GM21423 (cell line): ENCODE results near the gene GADD45G.
A peak's percentile ranks its signal among the peaks of the same experiment; 100 is the strongest.

ENCODE experiments used
- ATAC-seq: cut with Tn5 transposase; IDR thresholded peaks from one replicate; pipeline ENCODE4 v1.9.1; 2021; ENCODE audit warnings: mild to moderate bottlenecking, moderate library complexity; ENCODE audit not compliant: unreplicated experiment

GADD45G gene

GRCh38 chr9:89592213-89592815 is 12.5 kb upstream of the GADD45G start:
- ATAC-seq = no peak

GRCh38 chr9:89592963-89593726 is 11.7 kb upstream of the GADD45G start:
- ATAC-seq = no peak

- no peak for ATAC-seq
These were observed 10.9 kb upstream of the GADD45G start for GRCh38 chr9:89593727-89594427.

DNA sequence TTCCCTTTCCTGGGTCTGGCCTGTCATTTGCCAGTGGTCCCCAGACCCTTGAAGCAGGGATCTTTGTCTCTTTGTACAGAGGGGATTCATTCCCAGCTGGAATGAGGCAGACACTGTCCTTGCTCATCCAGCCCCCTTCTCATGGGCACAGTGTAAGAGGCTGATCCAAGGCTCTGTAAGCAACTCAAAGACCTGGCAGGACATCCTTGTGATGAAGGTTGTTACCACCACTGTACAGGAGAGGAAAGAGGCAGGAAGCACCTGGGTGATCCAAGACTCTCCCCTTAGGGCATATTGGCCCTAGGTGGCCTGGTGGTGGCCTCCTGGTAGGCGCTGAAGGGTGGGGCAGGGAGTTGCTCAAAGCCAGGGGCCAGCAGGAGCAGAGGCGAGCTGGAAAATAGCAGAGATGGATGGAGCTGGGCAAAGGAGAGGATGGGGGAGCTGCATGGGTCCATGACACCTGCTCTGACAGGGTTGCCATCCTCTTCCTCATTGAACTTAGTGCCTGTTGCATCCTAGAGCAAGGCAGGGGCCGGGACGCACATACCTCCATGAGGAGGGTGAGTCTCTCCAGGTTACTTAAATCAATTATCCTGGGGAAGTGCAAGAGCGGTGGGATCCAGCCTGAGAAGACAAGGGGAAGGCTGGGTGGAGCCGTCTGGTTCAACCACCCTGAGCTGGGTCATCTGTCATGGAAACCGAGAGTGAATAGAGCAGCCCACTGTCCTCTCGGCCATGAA is 9.8 kb upstream of the GADD45G start:
- no peak for ATAC-seq

GRCh38 chr9:89595646-89596045 is 9.2 kb upstream of the GADD45G start:
- ATAC-seq = no peak

- ATAC-seq = no peak
These were observed 7.8 kb upstream of the GADD45G start for GRCh38 chr9:89596937-89597555.

DNA sequence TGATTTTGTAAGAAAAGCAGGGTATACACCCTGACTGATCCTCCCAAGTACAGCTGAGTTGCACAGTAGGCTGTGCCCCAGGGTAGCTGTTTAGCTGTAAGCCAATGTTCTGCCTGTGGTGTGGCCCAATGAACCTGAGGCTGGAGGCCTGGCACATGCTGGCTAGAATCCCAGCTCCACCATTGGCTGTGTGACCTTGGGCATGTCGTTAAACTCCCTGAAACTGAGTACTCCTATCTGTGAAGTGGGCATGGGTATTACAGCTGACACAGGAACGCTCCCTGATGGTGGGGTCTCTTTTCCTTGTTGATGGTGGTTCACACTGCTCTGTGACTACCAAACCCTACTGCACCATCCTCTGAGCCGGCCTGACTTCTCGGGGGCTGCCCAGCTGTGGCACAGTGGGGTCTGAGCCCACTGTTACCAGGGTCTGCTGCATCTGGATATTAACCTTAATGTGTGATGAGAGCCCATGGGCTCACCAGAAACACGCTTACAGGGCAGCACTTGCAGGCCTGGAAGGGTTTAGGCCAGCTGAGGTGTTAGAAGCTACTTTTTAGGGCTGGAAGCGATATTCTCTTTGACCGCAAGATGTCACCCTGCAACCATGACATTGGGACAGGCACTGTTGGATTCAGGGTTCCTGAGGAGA is 7.0 kb upstream of the GADD45G start:
- ATAC-seq = no peak

- no peak for ATAC-seq
These were observed 6.5 kb upstream of the GADD45G start for GRCh38 chr9:89598363-89598713.

- ATAC-seq = no peak
These were observed 5.9 kb upstream of the GADD45G start for GRCh38 chr9:89598926-89599325.

DNA sequence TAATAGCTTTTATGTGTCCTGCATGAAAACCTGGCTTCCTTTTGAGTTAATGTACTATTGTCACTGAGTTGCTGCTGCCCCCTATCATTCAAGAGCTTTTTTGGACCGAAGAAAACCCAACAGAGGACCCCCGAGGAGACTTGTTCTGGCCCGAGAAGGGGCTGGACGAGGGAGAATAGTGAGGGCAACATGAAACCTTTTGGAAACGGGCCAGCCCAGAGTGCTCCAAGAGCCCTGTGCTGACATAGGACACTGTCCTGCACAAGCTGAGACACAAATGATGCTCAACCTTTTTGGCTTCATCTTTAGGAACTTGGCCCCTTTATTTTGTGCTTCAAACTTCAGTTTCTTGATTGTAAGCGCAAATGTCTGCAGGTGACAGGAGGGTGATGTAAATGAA is 4.0 kb upstream of the GADD45G start:
- no peak for ATAC-seq

- ATAC-seq = no peak
These were observed 3.5 kb upstream of the GADD45G start for GRCh38 chr9:89601306-89601705.

DNA sequence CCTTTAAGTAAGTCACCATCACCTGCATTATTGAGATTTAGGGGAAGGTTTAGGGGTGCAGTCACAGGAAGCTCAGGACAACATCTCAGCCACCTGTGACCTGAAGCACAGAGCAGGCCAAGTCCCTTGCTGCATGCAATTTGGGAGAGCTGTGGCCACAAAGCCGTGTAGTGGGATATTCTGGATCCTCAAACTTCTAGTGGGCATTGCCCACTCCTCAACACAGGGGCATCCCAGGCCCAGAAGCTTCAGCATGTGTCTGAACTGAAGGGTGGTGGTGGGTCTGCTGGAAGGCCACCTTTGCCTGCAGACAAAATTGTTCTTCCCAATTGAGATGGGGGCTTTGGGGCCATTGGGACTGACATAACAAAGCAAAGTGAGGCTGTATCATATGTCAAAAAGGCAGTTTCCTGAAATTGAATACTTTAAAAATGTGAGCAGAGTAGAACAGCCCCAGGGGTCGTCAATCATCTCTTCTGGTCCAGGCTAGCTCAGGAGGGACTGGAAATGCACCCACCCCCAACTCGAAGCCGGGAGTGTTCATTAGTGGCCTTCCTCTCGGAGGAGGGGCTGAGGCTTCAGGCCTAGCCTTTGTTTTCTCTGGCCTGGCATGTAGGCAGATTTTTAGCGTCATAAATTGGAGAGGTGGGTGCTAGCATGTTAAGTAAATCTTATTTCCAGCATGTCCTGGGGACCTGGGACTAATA is 2.8 kb upstream of the GADD45G start:
- no peak for ATAC-seq

DNA sequence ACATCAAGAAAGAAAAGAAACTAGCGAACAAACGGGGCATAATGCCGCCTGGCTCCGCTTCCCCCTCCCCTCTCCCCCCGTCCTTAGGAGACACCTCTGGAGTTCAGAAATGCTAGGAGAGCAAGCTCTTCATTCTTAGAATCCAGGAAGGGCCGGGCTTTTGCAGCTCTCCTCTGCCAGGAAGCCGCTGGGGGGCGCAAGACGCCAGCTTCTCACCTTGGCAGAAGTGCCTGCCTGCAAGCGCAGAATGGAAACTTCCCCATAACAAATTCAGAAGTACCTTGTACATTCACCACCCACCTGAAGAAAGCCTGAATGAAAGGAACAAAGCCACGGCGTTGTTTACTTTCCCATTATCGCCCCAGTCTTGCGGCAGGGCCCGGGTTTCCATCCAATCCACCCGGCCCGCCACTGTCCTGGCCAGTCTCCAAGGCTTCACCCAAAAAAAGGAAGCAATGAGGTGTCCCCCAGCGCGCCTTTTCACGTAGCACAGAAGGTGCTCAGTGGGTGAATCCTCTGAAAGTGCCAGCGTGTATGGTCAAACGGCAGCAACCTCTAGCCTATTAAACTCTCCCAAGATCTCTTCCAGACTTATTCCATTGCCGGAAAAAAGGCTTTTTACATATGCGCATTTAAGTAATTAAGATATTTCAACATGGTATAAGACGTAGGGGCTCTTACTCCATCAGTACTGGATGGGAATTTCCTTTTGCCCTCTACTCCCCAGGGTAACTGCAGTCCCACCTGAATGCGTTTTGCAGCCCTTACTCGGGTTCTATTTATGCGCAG is 1.6 kb upstream of the GADD45G start:
- no peak for ATAC-seq

GRCh38 chr9:89603767-89604665 is 796 bp upstream of the GADD45G start:
- no peak for ATAC-seq

DNA sequence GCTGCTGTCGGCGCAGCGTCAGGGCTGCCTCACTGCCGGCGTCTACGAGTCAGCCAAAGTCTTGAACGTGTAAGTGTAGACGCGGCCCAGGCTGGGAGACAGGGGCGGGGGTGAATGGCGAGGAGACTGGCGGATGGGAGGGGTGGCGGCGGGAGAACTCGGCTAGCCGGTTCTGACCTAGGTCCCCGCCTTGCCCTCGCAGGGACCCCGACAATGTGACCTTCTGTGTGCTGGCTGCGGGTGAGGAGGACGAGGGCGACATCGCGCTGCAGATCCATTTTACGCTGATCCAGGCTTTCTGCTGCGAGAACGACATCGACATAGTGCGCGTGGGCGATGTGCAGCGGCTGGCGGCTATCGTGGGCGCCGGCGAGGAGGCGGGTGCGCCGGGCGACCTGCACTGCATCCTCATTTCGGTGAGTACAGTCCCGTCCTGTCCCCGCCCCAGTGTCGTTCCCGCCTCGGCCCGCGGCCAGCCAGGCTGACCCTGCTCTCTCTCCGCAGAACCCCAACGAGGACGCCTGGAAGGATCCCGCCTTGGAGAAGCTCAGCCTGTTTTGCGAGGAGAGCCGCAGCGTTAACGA is 745 bp downstream of the GADD45G start:
- peak; percentile 9 for ATAC-seq

DNA sequence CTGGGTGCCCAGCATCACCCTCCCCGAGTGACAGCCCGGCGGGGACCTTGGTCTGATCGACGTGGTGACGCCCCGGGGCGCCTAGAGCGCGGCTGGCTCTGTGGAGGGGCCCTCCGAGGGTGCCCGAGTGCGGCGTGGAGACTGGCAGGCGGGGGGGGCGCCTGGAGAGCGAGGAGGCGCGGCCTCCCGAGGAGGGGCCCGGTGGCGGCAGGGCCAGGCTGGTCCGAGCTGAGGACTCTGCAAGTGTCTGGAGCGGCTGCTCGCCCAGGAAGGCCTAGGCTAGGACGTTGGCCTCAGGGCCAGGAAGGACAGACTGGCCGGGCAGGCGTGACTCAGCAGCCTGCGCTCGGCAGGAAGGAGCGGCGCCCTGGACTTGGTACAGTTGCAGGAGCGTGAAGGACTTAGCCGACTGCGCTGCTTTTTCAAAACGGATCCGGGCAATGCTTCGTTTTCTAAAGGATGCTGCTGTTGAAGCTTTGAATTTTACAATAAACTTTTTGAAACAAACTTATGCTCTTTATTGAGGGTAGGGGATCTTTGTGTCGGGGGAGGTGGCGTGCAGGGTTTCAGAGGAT is 1.3 kb downstream of the GADD45G start:
- ATAC-seq = no peak

DNA sequence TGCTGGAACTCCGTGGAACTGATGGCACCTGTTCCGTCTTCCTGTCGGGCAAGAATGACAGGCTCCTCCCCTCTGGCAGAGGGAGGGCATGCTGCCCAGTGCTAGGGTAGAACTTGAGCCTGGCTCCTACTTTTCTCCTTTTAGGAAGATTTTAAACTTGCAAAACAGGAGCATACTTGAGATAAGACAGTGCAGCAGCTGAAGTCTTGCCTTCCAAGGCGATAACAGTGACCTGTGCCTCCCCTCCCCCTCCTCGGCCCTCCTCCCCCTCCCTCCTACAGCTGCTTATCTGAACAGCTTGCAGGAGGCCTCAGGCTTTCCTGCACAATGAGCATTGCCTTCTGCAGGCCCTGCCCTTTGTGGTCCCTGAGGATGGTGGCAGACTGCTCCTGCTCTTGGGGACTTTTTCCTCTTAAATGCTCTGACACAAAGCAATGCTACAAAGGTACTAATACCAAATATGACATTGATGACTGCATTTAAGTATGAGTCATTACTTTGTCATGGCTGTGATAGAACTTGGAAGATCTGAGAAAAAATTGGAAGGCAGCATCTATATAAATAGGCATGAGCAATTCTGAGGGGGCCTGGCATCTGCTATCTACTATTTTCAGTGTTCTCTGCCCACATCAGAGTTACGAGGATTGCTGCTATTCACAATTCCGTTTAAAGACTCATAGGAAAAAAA is 2.0 kb downstream of the GADD45G start:
- no peak for ATAC-seq
